SK-N-MC (cell line): ENCODE results near the gene LRMDA.

Experiments
- EZH2 ChIP-seq: fragments of 200-600 bp; sonication (generic); IDR thresholded peaks from one replicate; pipeline ENCODE4 v1.6.1; 2017; ENCODE audit warnings: antibody characterized with exemption
- POLR2AphosphoS5 ChIP-seq: IDR thresholded peaks from 2 replicates; pipeline ENCODE4 v1.6.1; 2012; ENCODE audit warnings: mild to moderate bottlenecking, low read depth, low read length, borderline replicate concordance

DNA sequence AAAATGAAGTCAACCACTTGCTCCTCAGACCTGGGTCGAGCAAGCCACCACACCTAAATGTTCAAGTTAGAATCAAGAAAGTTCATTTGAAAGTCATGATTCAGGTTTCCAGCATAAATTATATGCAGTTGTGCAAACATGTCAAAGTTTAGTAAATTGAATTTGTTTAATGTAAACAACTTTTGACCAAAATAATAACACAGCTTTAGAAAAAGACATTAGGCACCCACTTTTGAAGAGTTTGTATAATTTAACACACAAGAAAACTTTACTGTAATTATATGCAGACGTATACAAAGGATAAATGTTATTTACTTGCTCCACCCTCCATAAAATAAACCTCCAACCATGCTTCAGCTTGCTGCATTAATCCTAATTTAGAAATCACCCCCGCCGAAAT is 680.0 kb downstream of the LRMDA start:
- TF ChIP-seq POLR2AphosphoS5 (no peak), EZH2 (no peak)
